ENCODE results near the gene CHIA.

GRCh38 chr1:111253876-111254275 lies 36.8 kb upstream of the CHIA start:
- TF ChIP-seq, protein P1, sequence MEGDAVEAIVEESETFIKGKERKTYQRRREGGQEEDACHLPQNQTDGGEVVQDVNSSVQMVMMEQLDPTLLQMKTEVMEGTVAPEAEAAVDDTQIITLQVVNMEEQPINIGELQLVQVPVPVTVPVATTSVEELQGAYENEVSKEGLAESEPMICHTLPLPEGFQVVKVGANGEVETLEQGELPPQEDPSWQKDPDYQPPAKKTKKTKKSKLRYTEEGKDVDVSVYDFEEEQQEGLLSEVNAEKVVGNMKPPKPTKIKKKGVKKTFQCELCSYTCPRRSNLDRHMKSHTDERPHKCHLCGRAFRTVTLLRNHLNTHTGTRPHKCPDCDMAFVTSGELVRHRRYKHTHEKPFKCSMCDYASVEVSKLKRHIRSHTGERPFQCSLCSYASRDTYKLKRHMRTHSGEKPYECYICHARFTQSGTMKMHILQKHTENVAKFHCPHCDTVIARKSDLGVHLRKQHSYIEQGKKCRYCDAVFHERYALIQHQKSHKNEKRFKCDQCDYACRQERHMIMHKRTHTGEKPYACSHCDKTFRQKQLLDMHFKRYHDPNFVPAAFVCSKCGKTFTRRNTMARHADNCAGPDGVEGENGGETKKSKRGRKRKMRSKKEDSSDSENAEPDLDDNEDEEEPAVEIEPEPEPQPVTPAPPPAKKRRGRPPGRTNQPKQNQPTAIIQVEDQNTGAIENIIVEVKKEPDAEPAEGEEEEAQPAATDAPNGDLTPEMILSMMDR (IDR thresholded peaks at IDR 0.05): no peak
- TF ChIP-seq POLR2A (IDR thresholded peaks at IDR 0.05): no peak

All from thyroid gland (tissue), 4 donors.